Stimulated activated CD4-positive, alpha-beta T cell treated with anti-CD3 and anti-CD28 coated beads, TNF-alpha, amount 100 ng/mL, for 24 hours (primary cell): Measurements from ENCODE around the gene E2F4.

Source experiments
- DNase-seq, 3 experiments: peaks; one replicate each; pipeline ENCODE4 v3.0.0-alpha.2; 2020; ENCODE audit warnings: low read depth in 3 of 3

Gene E2F4

GRCh38 chr16:67190448-67191399, 1.2 kb upstream of the E2F4 start:
- DNase-seq = no peak

GRCh38 chr16:67191411-67191994, 452 bp upstream of the E2F4 start:
- DNase-seq = no peak

DNA sequence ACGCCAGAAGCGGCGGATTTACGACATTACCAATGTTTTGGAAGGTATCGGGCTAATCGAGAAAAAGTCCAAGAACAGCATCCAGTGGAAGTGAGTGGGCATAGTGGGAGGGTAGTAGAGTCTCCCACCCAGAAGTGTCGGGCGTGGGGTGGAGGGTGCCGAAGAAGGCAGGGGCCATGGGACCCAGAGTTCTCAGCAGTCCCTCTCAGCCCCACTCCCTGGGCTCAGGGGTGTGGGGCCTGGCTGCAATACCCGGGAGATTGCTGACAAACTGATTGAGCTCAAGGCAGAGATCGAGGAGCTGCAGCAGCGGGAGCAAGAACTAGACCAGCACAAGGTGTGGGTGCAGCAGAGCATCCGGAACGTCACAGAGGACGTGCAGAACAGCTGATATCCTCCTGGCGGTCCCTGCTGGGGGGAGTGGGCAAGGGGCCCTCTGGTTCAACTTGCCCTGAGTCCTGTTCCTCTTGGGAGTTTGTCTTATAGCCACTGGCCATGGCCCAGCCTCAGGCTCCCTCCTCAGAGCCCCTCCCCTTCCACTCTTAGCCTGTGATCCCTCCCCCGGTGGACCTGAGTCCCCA, 916 bp downstream of the E2F4 start:
- DNase-seq = no peak

- no peak for DNase-seq
Observed at GRCh38 chr16:67193536-67193935, 1.6 kb downstream of the E2F4 start.

DNA sequence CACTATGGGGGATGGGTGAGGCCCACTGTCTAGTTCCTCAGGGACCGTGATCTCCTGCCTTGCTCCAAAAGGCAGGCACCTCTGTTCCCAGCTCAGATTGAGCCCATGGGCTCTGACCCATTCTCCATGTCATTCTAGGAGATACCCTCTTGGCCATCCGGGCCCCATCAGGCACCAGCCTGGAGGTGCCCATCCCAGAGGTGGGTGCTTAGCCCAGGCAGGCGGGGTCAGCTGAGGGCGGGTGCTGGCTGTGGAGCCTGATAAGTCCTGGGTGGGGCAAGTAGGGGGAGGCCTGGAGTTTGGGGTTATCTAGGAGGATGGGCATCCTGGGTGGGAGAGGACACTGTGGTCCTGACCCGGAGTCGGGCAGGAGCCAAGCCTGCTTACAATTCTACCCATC, 2.3 kb downstream of the E2F4 start:
- DNase-seq = no peak

- no peak for DNase-seq
Observed at GRCh38 chr16:67195676-67196075, 3.7 kb downstream of the E2F4 start.

- no peak for DNase-seq
Observed at GRCh38 chr16:67196881-67197280, 4.9 kb downstream of the E2F4 start.

GRCh38 chr16:67197704-67198103, 5.7 kb downstream of the E2F4 start:
- DNase-seq = no peak

DNA sequence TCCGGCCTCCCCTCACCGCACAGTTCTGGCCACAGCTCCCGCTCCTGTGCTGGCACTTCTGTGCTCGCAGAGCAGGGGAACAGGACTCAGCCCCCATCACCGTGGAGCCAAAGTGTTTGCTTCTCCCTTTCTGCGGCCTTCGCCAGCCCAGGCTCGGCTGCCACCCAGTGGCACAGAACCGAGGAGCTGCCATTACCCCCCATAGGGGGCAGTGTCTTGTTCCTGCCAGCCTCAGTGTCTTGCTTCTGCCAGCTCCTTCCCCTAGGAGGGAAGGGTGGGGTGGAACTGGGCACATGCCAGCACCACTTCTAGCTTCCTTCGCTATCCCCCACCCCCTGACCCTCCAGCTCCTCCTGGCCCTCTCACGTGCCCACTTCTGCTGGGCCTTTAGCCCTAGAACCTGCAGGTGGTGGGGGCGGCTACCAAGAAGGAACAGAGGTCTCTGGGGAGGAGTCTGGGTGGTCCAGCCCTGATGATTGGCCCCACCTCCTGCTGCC, 6.3 kb downstream of the E2F4 start:
- no peak for DNase-seq

- no peak for DNase-seq
Observed at GRCh38 chr16:67199011-67199807, 7.3 kb downstream of the E2F4 start, which contains the start of gene ELMO3. TSS of gene ELMO3 (plus strand) at chr16:67199131. CDS start at chr16:67199327, 196 bp downstream.

GRCh38 chr16:67199808-67200198, 7.8 kb downstream of the E2F4 start:
- no peak for DNase-seq

- DNase-seq = no peak
Observed at GRCh38 chr16:67200491-67200890, 8.5 kb downstream of the E2F4 start.

DNA sequence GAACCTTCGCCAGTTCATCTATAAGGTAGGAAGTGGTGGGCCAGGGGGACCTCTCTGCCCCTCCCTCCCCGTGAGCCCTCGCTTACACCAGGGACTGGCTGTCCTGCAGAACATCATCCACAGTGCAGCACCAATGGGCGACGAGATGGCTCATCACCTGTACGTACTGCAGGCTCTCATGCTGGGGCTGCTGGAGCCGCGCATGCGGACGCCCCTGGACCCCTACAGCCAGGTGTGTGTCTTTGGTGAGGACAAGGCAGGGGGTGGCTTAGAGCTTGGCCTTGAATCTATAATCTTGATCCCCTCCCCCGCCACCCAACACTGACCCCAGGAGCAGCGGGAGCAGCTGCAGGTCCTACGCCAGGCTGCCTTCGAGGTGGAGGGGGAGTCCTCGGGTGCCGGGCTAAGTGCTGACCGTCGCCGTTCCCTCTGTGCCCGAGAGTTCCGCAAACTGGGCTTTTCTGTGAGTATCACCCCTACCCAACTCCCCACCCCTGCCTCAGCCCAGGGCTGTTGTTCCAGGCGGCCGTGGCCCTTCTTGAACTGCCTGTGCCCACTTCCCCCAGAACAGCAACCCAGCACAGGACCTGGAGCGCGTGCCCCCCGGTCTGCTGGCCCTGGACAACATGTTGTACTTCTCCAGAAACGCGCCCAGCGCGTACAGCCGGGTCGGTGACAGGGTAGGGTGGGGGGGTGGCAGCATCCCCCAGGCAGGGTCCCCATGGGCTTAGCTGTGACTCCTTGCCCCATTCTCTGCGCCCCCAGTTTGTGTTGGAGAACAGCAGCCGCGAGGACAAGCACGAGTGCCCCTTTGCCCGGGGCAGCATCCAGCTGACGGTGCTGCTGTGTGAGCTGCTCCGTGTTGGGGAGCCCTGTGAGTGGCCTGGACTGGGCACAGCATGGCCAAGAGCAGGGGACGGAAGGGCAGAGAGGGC, 9.7 kb downstream of the E2F4 start:
- DNase-seq = no peak

DNA sequence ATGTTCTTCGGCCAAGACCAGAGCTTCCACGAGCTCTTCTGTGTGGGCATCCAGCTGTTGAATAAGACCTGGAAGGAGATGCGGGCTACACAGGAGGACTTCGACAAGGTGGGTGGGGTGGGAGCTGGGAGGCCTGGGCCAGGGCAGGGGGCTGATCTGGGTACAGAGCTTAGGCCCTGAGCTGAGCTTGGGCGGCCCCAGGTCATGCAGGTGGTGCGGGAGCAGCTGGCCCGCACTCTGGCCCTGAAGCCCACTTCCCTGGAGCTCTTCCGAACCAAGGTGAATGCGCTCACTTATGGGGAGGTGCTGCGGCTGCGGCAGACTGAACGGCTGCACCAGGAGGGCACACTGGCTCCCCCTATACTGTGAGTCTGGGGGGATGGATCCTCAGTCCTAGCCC, 10.5 kb downstream of the E2F4 start:
- no peak for DNase-seq

DNA sequence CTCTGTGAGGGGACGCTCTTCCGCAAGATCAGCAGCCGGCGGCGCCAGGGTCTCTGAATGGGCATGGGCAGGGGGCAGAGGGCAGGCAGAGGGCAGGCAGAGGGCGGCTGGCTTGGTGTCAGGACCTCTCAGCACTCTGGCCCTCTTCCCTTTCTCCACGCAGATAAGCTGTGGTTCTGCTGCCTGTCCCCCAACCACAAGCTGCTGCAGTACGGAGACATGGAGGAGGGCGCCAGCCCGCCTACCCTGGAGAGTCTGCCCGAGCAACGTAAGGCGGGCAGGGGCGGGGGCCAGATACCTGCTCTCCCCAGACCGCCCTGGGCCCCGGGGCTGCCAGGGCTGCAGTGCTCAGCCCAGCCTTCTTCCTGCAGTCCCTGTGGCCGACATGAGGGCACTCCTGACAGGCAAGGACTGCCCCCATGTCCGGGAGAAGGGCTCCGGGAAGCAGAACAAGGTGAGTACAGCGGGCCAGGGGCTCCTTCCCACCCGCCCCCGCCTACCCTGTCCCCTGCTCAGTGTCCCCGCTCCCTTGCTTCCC, 11.1 kb downstream of the E2F4 start:
- DNase-seq = no peak

DNA sequence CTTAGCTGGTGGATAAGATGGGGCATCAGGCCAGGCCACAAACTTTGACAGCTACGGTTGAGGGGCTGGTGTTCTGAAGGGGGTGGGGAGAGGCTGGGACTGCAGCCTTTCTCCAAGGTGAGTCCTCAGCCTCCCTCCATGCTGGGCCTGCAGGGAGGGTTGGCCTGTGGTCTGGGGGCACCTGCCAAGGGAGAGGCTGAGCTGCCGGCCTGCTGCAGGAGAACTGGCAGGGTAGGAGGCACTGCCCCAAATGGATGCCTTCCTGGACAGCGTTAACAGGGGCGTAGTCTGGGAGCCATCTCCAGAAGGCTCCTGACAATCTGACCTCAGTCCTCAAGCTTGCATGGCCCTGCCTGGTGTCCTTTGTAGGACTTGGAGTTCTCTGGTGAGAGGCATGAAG, 12.1 kb downstream of the E2F4 start:
- DNase-seq = no peak

DNA sequence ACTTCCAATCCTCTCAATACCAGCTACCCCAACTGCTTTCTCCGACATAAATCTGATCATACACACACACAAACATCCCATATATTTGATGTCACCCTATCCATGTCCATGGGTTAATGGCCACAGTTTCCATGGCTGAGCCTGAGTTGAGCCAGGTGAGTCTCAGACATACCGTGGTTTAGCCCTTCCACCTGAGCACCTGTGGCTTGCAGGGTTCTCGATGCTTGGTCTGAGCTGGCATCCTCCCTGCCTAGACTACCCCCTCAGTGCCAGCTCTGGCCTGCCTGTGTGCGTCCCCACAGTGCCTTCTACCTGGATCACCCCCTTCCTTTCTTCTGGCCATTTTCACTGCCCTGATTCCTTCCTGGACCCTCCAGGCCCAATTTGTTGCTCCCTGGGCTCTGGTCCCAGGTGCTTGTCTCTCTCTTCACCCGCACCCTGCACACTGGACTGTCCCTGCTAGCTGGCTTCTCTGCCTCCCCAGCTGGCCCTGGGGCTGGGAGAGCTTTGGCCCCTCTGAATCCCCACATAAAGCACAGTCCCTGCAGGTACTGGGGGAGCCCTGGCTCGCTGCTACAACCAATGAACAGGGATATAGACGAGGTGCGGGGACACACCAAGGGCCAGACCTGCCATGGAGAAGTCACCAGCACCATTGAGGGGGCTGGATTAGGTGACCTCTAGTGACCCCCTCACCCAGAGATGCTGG, 14.3 kb downstream of the E2F4 start:
- no peak for DNase-seq

DNA sequence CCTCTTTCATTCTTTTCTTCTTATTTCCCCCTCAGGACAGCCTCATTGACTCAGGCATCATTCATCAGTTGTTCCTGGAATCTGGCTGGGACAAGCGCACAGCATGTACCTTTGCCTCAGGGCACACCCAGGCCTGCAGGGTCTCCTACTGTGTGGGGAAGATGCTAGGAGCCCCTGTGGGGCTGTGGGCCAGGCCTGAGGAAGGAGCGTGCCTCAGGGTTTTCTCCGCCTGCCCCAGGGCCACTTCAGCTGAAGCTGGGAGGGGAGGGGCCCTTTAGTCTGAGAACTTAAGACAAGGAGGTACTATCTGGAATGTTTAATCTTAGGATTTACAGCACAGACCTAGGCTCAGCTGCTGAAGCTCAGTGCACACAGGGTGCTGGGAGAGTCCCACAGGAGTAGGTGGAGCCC, 14.9 kb downstream of the E2F4 start:
- no peak for DNase-seq

GRCh38 chr16:67207249-67208091, 15.5 kb downstream of the E2F4 start:
- DNase-seq = no peak
